GM18907 (cell line): ENCODE data around the gene TEKT5.
"Not testable (repeated sequence)": the region's sequence is repeated elsewhere in the genome, so short reads cannot be mapped to it uniquely, and the experiment has no call there.

Experiments
- ATAC-seq: cut with Tn5 transposase; IDR thresholded peaks from one replicate; pipeline ENCODE4 v1.9.1; 2021; ENCODE audit warnings: mild to moderate bottlenecking, moderate library complexity; ENCODE audit not compliant: unreplicated experiment

TEKT5 gene

GRCh38 chr16:10660950-10661635, 33.6 kb downstream of the TEKT5 start:
- ATAC-seq = no peak

- ATAC-seq = no peak
Measured at GRCh38 chr16:10658943-10659342, 35.8 kb downstream of the TEKT5 start.

DNA sequence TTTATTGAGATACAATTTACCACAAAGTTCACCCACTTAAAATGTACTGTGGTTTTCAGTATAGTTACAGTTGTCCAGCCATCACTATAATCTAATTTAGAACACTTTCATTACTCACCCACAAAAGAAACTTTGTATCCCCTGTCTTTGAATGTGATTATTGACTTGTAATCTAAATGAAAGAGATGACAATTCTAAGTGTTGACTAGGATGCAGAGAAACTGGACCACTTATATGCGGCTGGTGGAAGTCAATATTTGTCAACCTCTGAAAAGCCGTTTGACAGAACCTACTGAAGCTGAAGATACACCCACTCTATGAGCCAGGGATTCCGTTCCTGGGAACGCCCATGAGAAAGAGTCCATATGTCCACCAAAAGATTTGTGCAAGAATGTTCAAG, 36.8 kb downstream of the TEKT5 start:
- ATAC-seq = no peak

DNA sequence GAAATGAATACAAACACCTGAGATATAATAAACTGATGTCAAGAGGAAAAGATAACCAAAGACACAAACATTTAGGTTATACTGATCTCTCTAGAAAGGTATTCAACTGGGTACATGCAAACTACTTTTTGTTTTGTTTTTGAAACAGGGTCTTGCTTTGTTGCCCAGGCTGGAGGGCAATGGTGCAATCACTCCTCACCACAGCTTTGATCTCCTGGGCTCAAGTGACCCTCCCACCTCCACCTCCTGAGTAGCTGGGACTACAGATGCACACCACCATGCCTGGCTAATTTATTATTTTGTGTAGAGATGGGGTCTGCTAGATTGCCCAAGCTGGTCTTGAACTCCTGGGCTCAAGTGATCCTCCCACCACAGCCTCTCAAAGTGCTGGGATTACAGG, 38.1 kb downstream of the TEKT5 start:
- ATAC-seq = no peak

- no peak for ATAC-seq
Measured at GRCh38 chr16:10655415-10655977, 39.2 kb downstream of the TEKT5 start.

DNA sequence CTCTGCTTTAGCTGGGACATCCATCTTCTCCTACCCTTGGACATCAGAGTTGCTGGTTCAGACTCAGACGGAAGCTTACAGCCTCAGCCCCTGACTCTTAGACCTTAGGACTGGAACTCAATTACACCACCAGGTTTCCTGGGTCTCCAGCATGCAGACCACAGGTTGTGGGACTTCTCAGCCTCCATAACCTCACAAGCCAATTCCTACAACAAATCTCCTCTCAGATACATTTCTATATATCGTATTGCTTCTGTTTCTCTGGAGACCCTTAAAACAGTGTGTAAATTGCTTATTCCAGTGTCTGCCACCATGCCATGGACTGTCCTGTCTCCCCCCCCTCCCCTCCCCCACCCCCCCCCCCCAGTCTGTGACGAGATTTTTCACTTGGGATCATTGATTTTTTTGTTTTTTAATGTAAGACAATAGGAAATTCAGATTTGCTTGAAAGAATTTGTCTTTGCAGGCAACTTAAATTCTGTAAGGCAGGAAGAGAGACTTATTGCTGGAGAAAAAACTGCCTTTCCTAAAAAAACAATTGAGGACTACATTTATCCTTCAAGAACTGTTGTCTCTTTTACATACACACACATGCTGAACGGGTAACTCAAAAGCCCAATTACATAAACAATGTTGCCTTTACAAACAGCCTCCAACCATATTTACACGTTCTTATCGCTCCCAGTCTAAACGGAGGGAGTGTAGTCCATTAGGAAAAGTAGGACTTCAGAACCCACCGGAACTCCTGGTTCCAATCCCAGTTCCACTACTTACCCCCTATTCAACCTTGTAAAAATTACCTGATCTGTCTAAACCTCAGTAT, 39.9 kb downstream of the TEKT5 start:
- ATAC-seq = no peak

- no peak for ATAC-seq
Measured at GRCh38 chr16:10652730-10653590, 41.8 kb downstream of the TEKT5 start.

- not testable (repeated sequence) for ATAC-seq
Measured at GRCh38 chr16:10649098-10649497, 45.6 kb downstream of the TEKT5 start.

DNA sequence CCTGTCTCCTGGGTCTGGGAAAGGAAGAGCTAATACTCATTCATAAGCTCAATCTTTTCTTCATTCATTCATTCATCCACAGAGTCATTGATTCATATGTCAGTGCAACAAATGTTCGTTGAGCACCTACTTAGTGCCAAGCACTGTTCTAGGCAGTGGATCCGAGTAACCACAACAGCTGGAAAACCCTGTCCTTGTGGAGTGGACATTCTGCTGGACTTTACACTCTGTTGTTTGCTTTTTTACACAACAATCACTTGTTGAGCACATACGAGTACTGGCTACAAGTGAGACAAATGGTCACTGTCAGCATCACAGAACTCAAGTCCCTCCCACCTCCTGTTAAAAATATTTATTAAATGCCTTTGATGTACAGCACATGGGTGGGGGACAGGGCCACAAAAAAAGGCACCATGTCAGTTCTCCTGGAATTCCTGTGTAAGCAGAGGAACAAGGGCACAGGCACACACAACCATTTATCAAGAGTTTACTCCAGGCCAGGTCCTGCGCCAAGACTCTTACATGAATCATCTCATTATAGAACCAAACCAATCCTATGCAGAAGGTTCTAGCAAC, 46.9 kb downstream of the TEKT5 start:
- ATAC-seq = no peak

- no peak for ATAC-seq
Measured at GRCh38 chr16:10647264-10647720, 47.4 kb downstream of the TEKT5 start.

GRCh38 chr16:10646581-10647263, 48.0 kb downstream of the TEKT5 start:
- no peak for ATAC-seq

GRCh38 chr16:10646228-10646580, 48.5 kb downstream of the TEKT5 start:
- no peak for ATAC-seq

- no peak for ATAC-seq
Measured at GRCh38 chr16:10644092-10644491, 50.6 kb downstream of the TEKT5 start.

DNA sequence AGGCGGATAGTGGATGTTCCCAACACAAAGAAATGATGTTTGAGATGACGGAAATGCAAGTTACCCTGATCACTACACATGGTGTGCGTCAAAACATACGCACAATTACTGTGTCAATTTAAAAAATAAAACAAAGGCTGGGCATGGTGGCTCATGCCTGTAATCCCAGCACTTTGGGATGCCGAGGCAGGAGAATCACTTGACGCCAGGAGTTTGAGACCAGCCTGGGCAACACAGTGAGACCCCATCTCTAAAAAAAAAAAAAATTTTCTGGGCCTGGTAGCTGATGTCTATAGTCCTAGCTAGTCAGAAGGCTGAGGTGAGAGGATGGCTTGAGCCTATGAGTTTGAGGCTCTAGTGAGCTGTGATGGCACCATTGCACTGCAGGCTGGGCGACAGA, 51.8 kb downstream of the TEKT5 start:
- ATAC-seq = no peak

- no peak for ATAC-seq
Measured at GRCh38 chr16:10641953-10642949, 52.5 kb downstream of the TEKT5 start.

DNA sequence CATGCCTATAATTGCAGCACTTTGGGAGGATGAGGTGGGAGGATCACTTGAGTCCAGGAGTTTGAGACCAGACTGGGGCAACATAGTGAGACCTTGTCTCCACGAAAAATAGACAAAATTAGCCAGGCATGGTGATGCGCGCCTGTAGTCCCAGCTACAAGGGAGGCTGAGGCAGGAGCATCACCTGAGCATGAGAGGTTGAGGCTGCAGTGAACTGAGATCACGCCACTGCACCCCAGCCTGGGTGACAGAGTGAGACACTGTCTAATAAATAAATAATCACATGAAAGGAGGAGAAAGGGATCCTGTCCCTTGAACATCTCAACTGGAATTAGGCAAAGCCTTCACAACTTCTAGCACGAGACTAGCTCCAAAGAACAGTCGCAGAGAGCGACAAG, 53.2 kb downstream of the TEKT5 start:
- ATAC-seq = no peak

DNA sequence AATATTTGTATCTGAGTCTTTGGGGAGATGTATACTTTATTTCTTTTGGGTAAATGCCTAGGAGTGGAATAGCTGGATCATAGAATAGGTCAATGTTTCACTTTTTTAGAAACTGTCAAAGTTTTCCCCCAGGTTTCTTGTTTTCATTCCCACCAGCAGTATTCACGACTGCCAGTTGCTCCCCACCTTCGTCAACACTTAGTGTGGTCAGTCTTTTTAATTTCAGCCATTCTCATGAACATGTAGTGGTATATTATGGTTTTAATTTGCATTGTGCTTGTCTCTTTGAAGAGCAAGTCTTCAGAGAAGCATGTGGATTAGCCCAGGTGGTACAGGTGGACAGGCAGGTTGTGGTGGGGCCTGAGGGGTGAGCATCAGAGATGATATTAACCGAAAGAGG, 53.8 kb downstream of the TEKT5 start:
- no peak for ATAC-seq

- ATAC-seq = no peak
Measured at GRCh38 chr16:10638101-10638500, 56.6 kb downstream of the TEKT5 start.
